SK-N-SH (cell line): ENCODE results near the gene MELTF. TPM values are rescaled to one million over a fixed set of nuclear protein-coding genes. Genes with fewer than 3 reads are reported as not detected.

Source experiments
- CTCF ChIA-PET: fragments of 300-600, 350-600 bp; formaldehyde crosslinking; extraction: SDS; loops from one replicate; lab custom pipeline; 2021; lab: Yijun Ruan, JAX
- POLR2A ChIA-PET: fragments of 350-600 bp; sonication (Branson Sonifier 250); formaldehyde crosslinking; extraction: SDS; loops from one replicate; lab custom pipeline; 2020; ENCODE audit warnings: antibody characterized with exemption, inconsistent platforms; lab: Yijun Ruan, JAX
- DNase-seq: peaks from one replicate; pipeline ENCODE4 v3.0.0; 2012
- H2AFZ ChIP-seq: fragments of 200-600 bp; sonication (generic); 2 replicates; pipeline ENCODE4 v1.8.1; 2016; ENCODE audit warnings: antibody characterized with exemption, mild to moderate bottlenecking, low read depth
- H3F3A ChIP-seq: fragments of 200-600 bp; sonication (generic); replicated peaks from 2 replicates; pipeline ENCODE3; 2016; ENCODE audit warnings: antibody characterized with exemption, mild to moderate bottlenecking; ENCODE audit not compliant: insufficient read depth
- H3K27ac ChIP-seq, 2 experiments: fragments of 200-500 bp in 1 of 2; fragments of 200-600 bp in 1 of 2; sonication (Bioruptor generic) in 1 of 2; sonication (generic), shearing (Covaris generic) in 1 of 2; 2 replicates each; pipeline versions ENCODE4 v1.5.1 to v1.6.1; 2014 to 2016; ENCODE audit warnings: low read depth in 2 of 2, inconsistent platforms in 1 of 2, low read length in 1 of 2, mild to moderate bottlenecking in 1 of 2, mixed read lengths in 1 of 2
- H3K27me3 ChIP-seq: fragments of 200-600 bp; sonication (generic), shearing (Covaris generic); 2 replicates; pipeline ENCODE4 v1.6.1; 2016; ENCODE audit warnings: mixed run types; ENCODE audit not compliant: insufficient read depth
- H3K36me3 ChIP-seq, 2 experiments: fragments of 200-500 bp in 1 of 2; fragments of 200-600 bp in 1 of 2; sonication (Bioruptor generic) in 1 of 2; sonication (generic) in 1 of 2; replicated peaks in 1 of 2; 2 replicates each; pipeline versions ENCODE3 to v1.5.1; 2014 to 2016; ENCODE audit warnings: low read length in 1 of 2, mild to moderate bottlenecking in 1 of 2; ENCODE audit not compliant: insufficient read depth in 2 of 2, control insufficient read depth in 1 of 2
- H3K4me1 ChIP-seq, 2 experiments: fragments of 200-500 bp in 1 of 2; fragments of 200-600 bp in 1 of 2; sonication (Bioruptor generic) in 1 of 2; sonication (generic), shearing (Covaris generic) in 1 of 2; 2 replicates each; pipeline versions ENCODE4 v1.5.1 to v1.6.1; 2014 to 2016; ENCODE audit warnings: low read depth in 1 of 2, low read length in 1 of 2, mixed run types in 1 of 2; ENCODE audit not compliant: insufficient read depth in 2 of 2, control insufficient read depth in 1 of 2
- H3K4me2 ChIP-seq: fragments of 200-600 bp; sonication (generic), shearing (Covaris generic); 2 replicates; pipeline ENCODE4 v1.6.1; 2017; ENCODE audit warnings: mixed run types
- H3K4me3 ChIP-seq, 2 experiments: fragments of 200-500 bp in 1 of 2; fragments of 200-600 bp in 1 of 2; sonication (Bioruptor generic) in 1 of 2; sonication (generic), shearing (Covaris generic) in 1 of 2; 2 replicates each; pipeline versions ENCODE4 v1.5.1 to v1.8.1; 2014 to 2016; ENCODE audit warnings: low read depth in 2 of 2, inconsistent platforms in 1 of 2, low read length in 1 of 2, mild to moderate bottlenecking in 1 of 2, mixed read lengths in 1 of 2, moderate library complexity in 1 of 2
- H3K79me2 ChIP-seq: fragments of 200-600 bp; sonication (generic); 2 replicates; pipeline ENCODE4 v1.8.1; 2017; ENCODE audit warnings: mild to moderate bottlenecking; ENCODE audit not compliant: insufficient read depth
- H3K9ac ChIP-seq: fragments of 200-600 bp; sonication (generic); 2 replicates; pipeline ENCODE4 v1.6.1; 2017; ENCODE audit warnings: mixed run types
- H3K9me2 ChIP-seq: fragments of 200-600 bp; sonication (generic); 2 replicates; pipeline ENCODE4 v1.6.1; 2017; ENCODE audit warnings: mixed run types
- H3K9me3 ChIP-seq: fragments of 200-600 bp; sonication (generic); 2 replicates; pipeline ENCODE4 v1.6.1; 2017; ENCODE audit warnings: mixed run types, mild to moderate bottlenecking, moderate library complexity
- H4K20me1 ChIP-seq: fragments of 200-600 bp; sonication (generic); 2 replicates; pipeline ENCODE4 v1.6.1; 2017; ENCODE audit warnings: mild to moderate bottlenecking, mixed run types; ENCODE audit not compliant: insufficient read depth
- CHD2 ChIP-seq: fragments of 150-350 bp; IDR thresholded peaks from 2 replicates; pipeline ENCODE4 v1.6.1; 2018; ENCODE audit warnings: low read length; ENCODE audit not compliant: partially characterized antibody
- CTCF ChIP-seq: fragments of 200-600 bp; sonication (generic); IDR thresholded peaks from 2 replicates; pipeline ENCODE4 v1.6.1; 2017; ENCODE audit warnings: antibody characterized with exemption, mild to moderate bottlenecking, moderate library complexity
- ELF1 ChIP-seq: IDR thresholded peaks from 2 replicates; pipeline ENCODE4 v1.4.0; 2012
- MAX ChIP-seq: IDR thresholded peaks from 2 replicates; pipeline ENCODE4 v1.4.0; 2012; ENCODE audit warnings: low read depth
- NFIC ChIP-seq: IDR thresholded peaks from 2 replicates; pipeline ENCODE4 v1.4.0; 2012; ENCODE audit warnings: borderline replicate concordance
- POLR2AphosphoS5 ChIP-seq: IDR thresholded peaks from 2 replicates; pipeline ENCODE4 v1.6.1; 2012; ENCODE audit warnings: low read depth, low read length
- RXRA ChIP-seq: IDR thresholded peaks from 2 replicates; pipeline ENCODE4 v1.4.0; 2012; ENCODE audit warnings: low read depth, mild to moderate bottlenecking, borderline replicate concordance
- TAF1 ChIP-seq: IDR thresholded peaks from 2 replicates; pipeline ENCODE4 v1.6.1; 2012; ENCODE audit warnings: low read depth, mild to moderate bottlenecking, low read length, moderate library complexity, borderline replicate concordance
- TEAD4 ChIP-seq: IDR thresholded peaks from 2 replicates; pipeline ENCODE4 v1.4.0; 2012; ENCODE audit warnings: mild to moderate bottlenecking, borderline replicate concordance; ENCODE audit not compliant: insufficient read depth
- WGBS: methylation state at CpG from one replicate; pipeline ENCODE4 v1.1.6; 2017; ENCODE audit warnings: low lambda C conversion rate; 5-methylcytosine and 5-hydroxymethylcytosine counted together
- polyA plus RNA-seq, 3 experiments: library from polyadenylated mRNA; depleted of rRNA; stranded (reverse); fragments of >200 nt; gene quantifications; 2 replicates each; pipeline ENCODE4 v1.2.3, GENCODE V29; 2012
- TF ChIP-seq, protein P1 (sequence below): IDR thresholded peaks from 2 replicates; pipeline ENCODE4 v1.6.1; 2012; ENCODE audit warnings: mild to moderate bottlenecking, low read depth, low read length, moderate library complexity

The MELTF gene
- polyA plus RNA-seq, 1 of the 3 experiments (the other 2 are of a cell fraction): 32.4 TPM

DNA sequence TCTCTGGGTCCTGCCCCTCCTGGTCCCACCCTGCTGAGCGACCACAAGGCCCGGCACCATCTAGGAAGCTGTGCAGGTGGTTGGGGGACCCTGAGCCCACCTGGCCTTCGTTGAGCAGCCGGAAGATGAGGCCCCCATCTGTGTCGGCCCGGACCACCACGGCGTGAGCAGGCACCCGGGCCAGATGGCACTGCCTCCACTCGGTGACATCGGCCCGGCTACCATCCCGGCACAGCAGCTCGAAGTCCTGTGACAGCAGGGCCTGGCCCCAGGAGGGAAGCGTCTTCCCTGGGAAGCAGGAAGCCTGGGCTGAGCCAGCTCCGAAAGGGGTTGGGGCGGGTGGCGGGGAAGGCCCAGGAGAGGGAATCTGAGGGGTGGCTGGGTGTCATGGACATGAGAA is 12.6 kb downstream of the MELTF start:
- Histone ChIP-seq H3K36me3 (no peaks in the 10 kb centered on the region), H3K27me3 (no peaks in the 10 kb centered on the region), H3K4me2 (no peak overlapping the region), H3K4me1 (peaks cover 0 to under 1% of the 10 kb centered on the region in 2 experiments; a peak in 1 of 4 replicates), H3K9me2 (no peaks in the 10 kb centered on the region), H3K79me2 (no peaks in the 10 kb centered on the region), H3K9ac (no peak overlapping the region), H3K9me3 (no peaks in the 10 kb centered on the region), H3F3A (peaks cover 2% of the 10 kb centered on the region), H3K27ac (no peak overlapping the region), H2AFZ (no peak overlapping the region), H3K4me3 (no peak overlapping the region), H4K20me1 (no peaks in the 10 kb centered on the region)
- CTCF ChIA-PET: interaction anchor here (0.9 to 11.0 kb wide), 5 partner anchors 10 to 170 kb away, joined by 3 to 81 read pairs (median 5); partner anchors contain the start of gene MELTF
- no peak for TF ChIP-seq CHD2
- no peak for TF ChIP-seq TAF1
- TF ChIP-seq TEAD4: no peak
- TF ChIP-seq CTCF: no peak
- TF ChIP-seq, protein P1, sequence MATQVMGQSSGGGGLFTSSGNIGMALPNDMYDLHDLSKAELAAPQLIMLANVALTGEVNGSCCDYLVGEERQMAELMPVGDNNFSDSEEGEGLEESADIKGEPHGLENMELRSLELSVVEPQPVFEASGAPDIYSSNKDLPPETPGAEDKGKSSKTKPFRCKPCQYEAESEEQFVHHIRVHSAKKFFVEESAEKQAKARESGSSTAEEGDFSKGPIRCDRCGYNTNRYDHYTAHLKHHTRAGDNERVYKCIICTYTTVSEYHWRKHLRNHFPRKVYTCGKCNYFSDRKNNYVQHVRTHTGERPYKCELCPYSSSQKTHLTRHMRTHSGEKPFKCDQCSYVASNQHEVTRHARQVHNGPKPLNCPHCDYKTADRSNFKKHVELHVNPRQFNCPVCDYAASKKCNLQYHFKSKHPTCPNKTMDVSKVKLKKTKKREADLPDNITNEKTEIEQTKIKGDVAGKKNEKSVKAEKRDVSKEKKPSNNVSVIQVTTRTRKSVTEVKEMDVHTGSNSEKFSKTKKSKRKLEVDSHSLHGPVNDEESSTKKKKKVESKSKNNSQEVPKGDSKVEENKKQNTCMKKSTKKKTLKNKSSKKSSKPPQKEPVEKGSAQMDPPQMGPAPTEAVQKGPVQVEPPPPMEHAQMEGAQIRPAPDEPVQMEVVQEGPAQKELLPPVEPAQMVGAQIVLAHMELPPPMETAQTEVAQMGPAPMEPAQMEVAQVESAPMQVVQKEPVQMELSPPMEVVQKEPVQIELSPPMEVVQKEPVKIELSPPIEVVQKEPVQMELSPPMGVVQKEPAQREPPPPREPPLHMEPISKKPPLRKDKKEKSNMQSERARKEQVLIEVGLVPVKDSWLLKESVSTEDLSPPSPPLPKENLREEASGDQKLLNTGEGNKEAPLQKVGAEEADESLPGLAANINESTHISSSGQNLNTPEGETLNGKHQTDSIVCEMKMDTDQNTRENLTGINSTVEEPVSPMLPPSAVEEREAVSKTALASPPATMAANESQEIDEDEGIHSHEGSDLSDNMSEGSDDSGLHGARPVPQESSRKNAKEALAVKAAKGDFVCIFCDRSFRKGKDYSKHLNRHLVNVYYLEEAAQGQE: no peak
- no peak for TF ChIP-seq MAX
- no peak for TF ChIP-seq ELF1
- no peak for TF ChIP-seq RXRA
- no peak for TF ChIP-seq NFIC
- no peak for TF ChIP-seq POLR2AphosphoS5
- DNase-seq: no peak
- WGBS: 97% methylated on average over 6 of the region's 18 CpGs
- POLR2A ChIA-PET: no interaction called here
